MM.1S (cell line): ENCODE results near the gene SLC3A2.

Source experiments
- DNase-seq: peaks from one replicate; pipeline ENCODE4 v3.0.0-alpha.2; 2015
- H2AFZ ChIP-seq: fragments of 300-600 bp; sonication (generic); 2 replicates; pipeline ENCODE4 v1.6.0; 2016; ENCODE audit warnings: antibody characterized with exemption, low read length
- H3F3A ChIP-seq: fragments of 300-600 bp; sonication (generic); 2 replicates; pipeline ENCODE4 v1.6.1; 2016; ENCODE audit warnings: mild to moderate bottlenecking, antibody characterized with exemption, low read length, moderate library complexity, mixed read lengths; ENCODE audit not compliant: insufficient read depth
- H3K27ac ChIP-seq: fragments of 300-600 bp; sonication (generic); 2 replicates; pipeline ENCODE4 v1.5.1; 2016; ENCODE audit warnings: mild to moderate bottlenecking, low read length
- H3K27me3 ChIP-seq: fragments of 300-600 bp; sonication (generic); replicated peaks from 2 replicates; pipeline ENCODE4 v1.6.0; 2016; ENCODE audit warnings: low read length; ENCODE audit not compliant: insufficient read depth
- H3K36me3 ChIP-seq: fragments of 300-600 bp; sonication (generic); replicated peaks from 2 replicates; pipeline ENCODE4 v1.6.1; 2016; ENCODE audit warnings: mild to moderate bottlenecking, low read length, mixed read lengths; ENCODE audit not compliant: insufficient read depth
- H3K4me1 ChIP-seq: fragments of 300-600 bp; sonication (generic); 2 replicates; pipeline ENCODE4 v1.6.1; 2016; ENCODE audit warnings: low read length, mixed read lengths
- H3K4me2 ChIP-seq: fragments of 300-600 bp; sonication (generic); 2 replicates; pipeline ENCODE4 v1.6.0; 2016; ENCODE audit warnings: low read depth, low read length
- H3K4me3 ChIP-seq: fragments of 300-600 bp; sonication (generic); 2 replicates; pipeline ENCODE4 v1.5.1; 2016; ENCODE audit warnings: low read length, mixed read lengths
- H3K79me2 ChIP-seq: fragments of 300-600 bp; sonication (generic); 2 replicates; pipeline ENCODE4 v1.6.1; 2016; ENCODE audit warnings: mixed run types, low read length, mixed read lengths
- H3K9ac ChIP-seq: fragments of 300-600 bp; sonication (generic); 2 replicates; pipeline ENCODE4 v1.6.1; 2016; ENCODE audit warnings: low read length, mixed read lengths
- H3K9me2 ChIP-seq: fragments of 300-600 bp; sonication (generic); replicated peaks from 2 replicates; pipeline ENCODE4 v1.6.1; 2016; ENCODE audit warnings: mild to moderate bottlenecking, low read length, mixed read lengths; ENCODE audit not compliant: insufficient read depth
- H3K9me3 ChIP-seq: fragments of 300-600 bp; sonication (generic); replicated peaks from 2 replicates; pipeline ENCODE4 v1.6.1; 2016; ENCODE audit warnings: mild to moderate bottlenecking, low read length, mixed read lengths; ENCODE audit not compliant: insufficient read depth
- H4K20me1 ChIP-seq: fragments of 300-600 bp; sonication (generic); 2 replicates; pipeline ENCODE4 v1.6.1; 2016; ENCODE audit warnings: mild to moderate bottlenecking, low read length, moderate library complexity, mixed read lengths; ENCODE audit not compliant: insufficient read depth
- CTCF ChIP-seq: fragments of 300-600 bp; sonication (generic); IDR thresholded peaks from 2 replicates; pipeline ENCODE4 v1.5.1; 2016; ENCODE audit warnings: antibody characterized with exemption, low read length, mixed read lengths
- EZH2 ChIP-seq: fragments of 300-600 bp; sonication (generic); optimal IDR thresholded peaks from 2 replicates; pipeline ENCODE3; 2017; ENCODE audit warnings: low read depth, mild to moderate bottlenecking, antibody characterized with exemption, low read length, mixed read lengths
- EZH2phosphoT487 ChIP-seq: fragments of 300-600 bp; sonication (generic); IDR thresholded peaks from 2 replicates; pipeline ENCODE4 v1.6.1; 2018; ENCODE audit warnings: antibody characterized with exemption, low read length

SLC3A2 gene

DNA sequence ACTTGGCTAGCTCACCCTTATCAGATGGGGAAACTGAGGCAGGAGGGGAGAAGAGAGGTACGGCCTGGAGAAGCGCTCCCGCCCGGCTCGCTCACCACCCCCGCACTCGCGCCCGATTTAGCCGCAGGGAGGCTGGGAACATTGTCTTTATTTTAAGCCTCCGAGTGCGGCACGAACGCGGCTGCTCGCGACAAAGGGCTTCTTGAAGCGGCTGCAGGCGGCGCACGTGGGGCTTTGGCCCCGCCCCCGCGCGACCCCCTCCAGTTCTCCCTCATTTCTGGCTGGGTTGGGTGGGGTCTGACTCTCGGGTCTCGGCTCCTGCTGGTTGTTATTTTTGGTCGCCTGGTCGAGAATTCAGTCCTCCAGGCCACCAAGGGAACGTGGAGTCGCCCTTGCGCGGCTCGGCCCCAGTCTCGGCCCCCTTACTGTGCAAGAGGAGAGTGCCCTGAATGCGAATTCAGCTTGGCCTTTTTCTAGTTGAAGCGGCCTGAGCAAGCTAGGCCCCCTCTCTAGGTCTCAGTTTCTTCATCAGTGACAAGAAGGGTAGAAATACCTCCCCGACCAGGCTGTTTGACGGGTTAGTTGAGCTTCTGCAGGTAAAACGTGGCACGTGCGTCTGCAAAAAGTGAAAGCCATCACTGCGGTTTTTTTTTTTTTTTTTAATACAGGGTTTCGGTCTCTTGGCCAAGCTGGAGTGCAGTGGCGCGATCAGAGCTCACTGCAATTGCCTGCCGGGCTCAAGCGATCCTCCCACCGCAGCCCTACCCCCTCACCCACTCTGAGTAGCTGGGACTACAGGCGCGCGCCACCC lies 43.1 kb downstream of the SLC3A2 start:
- no peak overlapping the region for H3K27ac ChIP-seq
- H3K9me2 ChIP-seq = no peaks in the 10 kb centered on the region
- DNase-seq = peak; percentile 75
- no peaks in the 10 kb centered on the region for H3F3A ChIP-seq
- no peaks in the 10 kb centered on the region for H3K79me2 ChIP-seq
- peaks cover 91% of the 10 kb centered on the region for H3K27me3 ChIP-seq
- H3K4me1 ChIP-seq = peaks cover 7% of the 10 kb centered on the region; the same call in 1 of the 2 replicates
- H3K9me3 ChIP-seq = no peaks in the 10 kb centered on the region
- H2AFZ ChIP-seq = no peak overlapping the region
- no peak overlapping the region for H3K9ac ChIP-seq
- no peaks in the 10 kb centered on the region for H4K20me1 ChIP-seq
- H3K4me2 ChIP-seq = peak overlapping the region; percentile 72
- H3K4me3 ChIP-seq = no peak overlapping the region
- TF ChIP-seq EZH2 (no peak), EZH2phosphoT487 (no peak), CTCF (no peak)
- no peaks in the 10 kb centered on the region for H3K36me3 ChIP-seq

- H3K27ac ChIP-seq = no peak overlapping the region
These were observed 44.6 kb downstream of the SLC3A2 start for GRCh38 chr11:62925308-62925707.

GRCh38 chr11:62925745-62926679 lies 45.3 kb downstream of the SLC3A2 start:
- TF ChIP-seq CTCF = no peak
- TF ChIP-seq EZH2 = peak; percentile 42
- peaks cover 90% of the 10 kb centered on the region for H3K27me3 ChIP-seq

More at GRCh38 chr11:62925308-62925707, 44.6 kb downstream of the SLC3A2 start:
- H3F3A ChIP-seq = no peaks in the 10 kb centered on the region
- no peaks in the 10 kb centered on the region for H3K9me3 ChIP-seq
- H3K4me1 ChIP-seq = peaks cover 7% of the 10 kb centered on the region; the same call in 1 of the 2 replicates
- no peaks in the 10 kb centered on the region for H4K20me1 ChIP-seq
- H3K79me2 ChIP-seq = no peaks in the 10 kb centered on the region
- H2AFZ ChIP-seq = no peak overlapping the region
- DNase-seq = no peak
- no peaks in the 10 kb centered on the region for H3K36me3 ChIP-seq
- H3K4me3 ChIP-seq = no peak overlapping the region
- H3K9ac ChIP-seq = no peak overlapping the region
- H3K9me2 ChIP-seq = no peaks in the 10 kb centered on the region
- TF ChIP-seq EZH2phosphoT487 (no peak), EZH2 (no peak), CTCF (no peak)
- H3K27me3 ChIP-seq = peaks cover 91% of the 10 kb centered on the region
- H3K4me2 ChIP-seq = no peak overlapping the region

More at GRCh38 chr11:62925745-62926679, 45.3 kb downstream of the SLC3A2 start:
- H3K4me1 ChIP-seq = peaks cover 7% of the 10 kb centered on the region; the same call in 1 of the 2 replicates
- DNase-seq = no peak
- no peaks in the 10 kb centered on the region for H3K9me3 ChIP-seq
- H3K4me2 ChIP-seq = no peak overlapping the region
- H4K20me1 ChIP-seq = no peaks in the 10 kb centered on the region
- no peaks in the 10 kb centered on the region for H3K9me2 ChIP-seq
- no peaks in the 10 kb centered on the region for H3K79me2 ChIP-seq
- no peak overlapping the region for H3K4me3 ChIP-seq
- no peak overlapping the region for H3K27ac ChIP-seq
- H3F3A ChIP-seq = no peaks in the 10 kb centered on the region
- H2AFZ ChIP-seq = no peak overlapping the region
- H3K36me3 ChIP-seq = no peaks in the 10 kb centered on the region
- H3K9ac ChIP-seq = no peak overlapping the region
